Left ventricle myocardium inferior (tissue), 1 donor: ENCODE measurements around the gene RAP1GAP. TPM values are rescaled to one million over a fixed set of nuclear protein-coding genes. Genes with fewer than 3 reads are reported as not detected.

Source experiments
- DNase-seq: peaks from one replicate; pipeline ENCODE4 v3.0.0-alpha.2; 2020
- H3K27ac ChIP-seq: fragments of 200-600 bp; replicated peaks from 2 replicates; pipeline ENCODE4 v1.8.0; 2021
- H3K27me3 ChIP-seq: fragments of 200-600 bp; 2 replicates; pipeline ENCODE4 v1.8.0; 2021; ENCODE audit warnings: low read depth
- H3K36me3 ChIP-seq: fragments of 200-600 bp; 2 replicates; pipeline ENCODE4 v1.8.0; 2021
- H3K4me1 ChIP-seq: fragments of 200-600 bp; 2 replicates; pipeline ENCODE4 v1.8.0; 2021
- H3K4me3 ChIP-seq: fragments of 200-600 bp; 2 replicates; pipeline ENCODE4 v1.8.0; 2021; ENCODE audit warnings: mild to moderate bottlenecking, moderate library complexity
- H3K9me3 ChIP-seq: fragments of 200-600 bp; replicated peaks from 2 replicates; pipeline ENCODE4 v1.8.0; 2021
- intact Hi-C: fragments of 100-400 bp; cut with micrococcal nuclease; formaldehyde crosslinking; loops from one replicate; pipeline ENCODE4 v1.11.0; 2022
- total RNA-seq: library from RNA; stranded (reverse); fragmentation: NEBNext Ultra II Directional; extraction: Animal tissue kit (Norgen Biotek cat#: 25700); gene quantifications from one replicate; pipeline ENCODE4 v1.2.1, GENCODE V29; 2021
- TF ChIP-seq, protein P1 (sequence below): fragments of 200-600 bp; IDR thresholded peaks from 2 replicates; pipeline ENCODE4 v1.8.0; 2021; ENCODE audit warnings: antibody characterized with exemption, mild to moderate bottlenecking, borderline replicate concordance
- donor health status: DM: no; HTN: yes; CAD: no; lungs with severe emphysema.

The RAP1GAP gene
- total RNA-seq, 1 donor from 2014 or later, result 6.2 TPM

DNA sequence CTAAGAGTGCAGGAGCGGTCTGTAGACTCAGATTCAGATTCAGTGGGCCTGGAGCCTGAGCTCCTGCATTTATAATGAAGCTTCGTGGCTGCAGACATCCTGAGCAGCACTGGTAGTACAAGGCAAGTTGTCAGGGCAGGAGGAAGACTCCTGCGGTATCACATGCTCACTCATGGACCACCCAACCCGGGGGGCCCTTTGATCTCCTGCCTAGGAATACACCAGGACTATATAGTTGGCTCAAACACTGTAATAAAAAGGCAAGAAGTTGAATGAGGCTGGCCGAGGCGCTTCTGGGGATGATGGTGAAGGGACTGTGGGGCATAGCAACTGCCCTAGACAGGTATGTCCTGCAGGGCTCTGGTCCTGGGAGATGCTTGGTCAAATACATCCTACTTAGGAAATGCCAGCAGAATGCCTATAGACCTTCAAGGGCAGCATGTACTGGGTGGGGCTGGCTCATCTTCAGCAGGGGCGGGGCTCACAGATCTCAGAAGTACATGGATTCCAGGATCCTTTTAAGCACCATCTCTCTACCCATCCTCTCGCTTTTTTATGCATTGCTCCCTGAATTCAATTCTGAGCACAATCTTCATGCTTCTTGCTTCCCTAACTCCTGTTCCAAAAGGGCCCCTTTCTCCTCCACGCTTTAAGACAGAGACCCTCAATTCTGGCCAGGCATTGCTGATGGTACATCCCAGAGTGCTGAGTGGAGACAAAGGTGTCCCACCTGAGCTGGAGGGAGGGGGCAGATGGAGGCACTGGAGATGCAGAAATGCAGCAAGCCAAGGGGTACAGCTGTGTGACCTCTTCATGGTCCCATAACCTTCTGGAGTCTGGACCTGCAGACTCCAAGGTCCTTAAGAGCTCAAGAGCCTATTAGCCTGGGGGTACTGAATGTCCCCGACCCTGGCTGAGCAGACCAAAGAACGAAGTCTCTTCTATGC, 2.1 kb upstream of the RAP1GAP start:
- peaks cover 76% of the 10 kb centered on the region for H3K4me1 ChIP-seq
- H3K4me3 ChIP-seq, result no peak overlapping the region
- no peak for DNase-seq
- no peak overlapping the region for H3K27ac ChIP-seq
- intact Hi-C loops, result no loop called here
- H3K27me3 ChIP-seq, result peaks cover 38% of the 10 kb centered on the region
- TF ChIP-seq, protein P1, sequence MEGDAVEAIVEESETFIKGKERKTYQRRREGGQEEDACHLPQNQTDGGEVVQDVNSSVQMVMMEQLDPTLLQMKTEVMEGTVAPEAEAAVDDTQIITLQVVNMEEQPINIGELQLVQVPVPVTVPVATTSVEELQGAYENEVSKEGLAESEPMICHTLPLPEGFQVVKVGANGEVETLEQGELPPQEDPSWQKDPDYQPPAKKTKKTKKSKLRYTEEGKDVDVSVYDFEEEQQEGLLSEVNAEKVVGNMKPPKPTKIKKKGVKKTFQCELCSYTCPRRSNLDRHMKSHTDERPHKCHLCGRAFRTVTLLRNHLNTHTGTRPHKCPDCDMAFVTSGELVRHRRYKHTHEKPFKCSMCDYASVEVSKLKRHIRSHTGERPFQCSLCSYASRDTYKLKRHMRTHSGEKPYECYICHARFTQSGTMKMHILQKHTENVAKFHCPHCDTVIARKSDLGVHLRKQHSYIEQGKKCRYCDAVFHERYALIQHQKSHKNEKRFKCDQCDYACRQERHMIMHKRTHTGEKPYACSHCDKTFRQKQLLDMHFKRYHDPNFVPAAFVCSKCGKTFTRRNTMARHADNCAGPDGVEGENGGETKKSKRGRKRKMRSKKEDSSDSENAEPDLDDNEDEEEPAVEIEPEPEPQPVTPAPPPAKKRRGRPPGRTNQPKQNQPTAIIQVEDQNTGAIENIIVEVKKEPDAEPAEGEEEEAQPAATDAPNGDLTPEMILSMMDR, result no peak
- no peaks in the 10 kb centered on the region for H3K36me3 ChIP-seq
- H3K9me3 ChIP-seq, result no peaks in the 10 kb centered on the region

DNA sequence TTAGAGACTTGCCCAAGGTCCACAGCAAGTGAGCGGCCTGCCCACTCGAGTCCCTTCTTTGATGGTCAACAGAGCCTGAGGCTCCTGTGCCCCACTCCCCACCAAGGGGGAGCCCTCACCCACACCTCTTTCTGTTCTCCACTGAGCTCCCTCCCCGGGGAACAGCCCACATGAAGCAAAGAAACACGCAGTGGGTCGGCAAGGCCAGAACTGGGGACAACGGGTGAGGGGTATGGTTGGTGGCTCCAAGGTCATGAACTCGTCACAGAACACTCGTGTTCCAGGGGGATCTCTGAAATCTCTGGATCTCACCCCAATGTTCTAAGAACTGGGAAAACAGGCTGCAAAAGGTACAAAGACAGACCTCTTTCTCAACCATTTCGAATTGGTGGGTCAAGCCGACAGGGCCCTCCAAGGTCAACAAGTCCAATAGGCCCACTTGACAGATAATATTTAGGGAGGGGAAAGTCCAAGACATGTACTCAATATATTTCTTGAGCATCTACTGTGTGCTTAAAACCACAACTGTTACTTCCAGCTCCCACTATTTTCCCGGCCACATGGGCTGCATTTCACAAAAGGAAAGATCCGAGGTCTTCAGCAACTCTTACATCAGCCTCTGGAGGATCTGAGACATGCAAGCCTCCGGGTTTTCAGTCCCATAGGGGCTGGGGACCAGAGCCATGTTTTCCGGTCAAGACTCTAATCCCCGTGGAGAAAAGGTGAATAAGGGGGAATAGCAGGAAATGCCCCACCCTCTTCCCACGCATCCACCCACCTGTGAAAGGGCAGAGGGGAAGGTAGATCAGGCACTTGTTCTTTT, 1.1 kb upstream of the RAP1GAP start:
- no peak overlapping the region for H3K27ac ChIP-seq
- H3K27me3 ChIP-seq, result peaks cover 48% of the 10 kb centered on the region
- H3K9me3 ChIP-seq, result no peaks in the 10 kb centered on the region
- H3K36me3 ChIP-seq, result no peaks in the 10 kb centered on the region
- peak overlapping the region; percentile 64 for H3K4me3 ChIP-seq
- intact Hi-C loops, result no loop called here
- H3K4me1 ChIP-seq, result peaks cover 84% of the 10 kb centered on the region
- no peak for DNase-seq
- TF ChIP-seq, protein P1, result no peak

DNA sequence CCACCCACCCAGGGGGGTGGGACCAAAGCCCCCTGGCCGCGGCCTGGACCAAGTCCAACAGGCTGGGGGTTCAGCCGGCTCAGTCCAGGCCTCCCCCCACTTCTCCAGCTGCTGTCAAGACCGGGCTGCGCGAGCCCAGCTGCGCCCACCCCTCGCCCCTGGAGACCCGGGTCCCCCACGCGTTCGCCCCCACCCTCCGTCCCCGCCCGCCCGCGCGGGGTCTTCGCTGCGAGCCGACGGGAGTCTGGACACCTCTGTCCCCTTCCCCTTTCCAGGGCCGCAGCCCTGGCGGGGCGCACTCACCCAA, 253 bp downstream of the RAP1GAP start:
- intact Hi-C loops, result no loop called here
- H3K4me3 ChIP-seq, result peak overlapping the region; percentile 64
- no peak overlapping the region for H3K27ac ChIP-seq
- TF ChIP-seq, protein P1, result no peak
- H3K9me3 ChIP-seq, result no peaks in the 10 kb centered on the region
- no peaks in the 10 kb centered on the region for H3K36me3 ChIP-seq
- H3K4me1 ChIP-seq, result peaks cover 86% of the 10 kb centered on the region
- H3K27me3 ChIP-seq, result peaks cover 62% of the 10 kb centered on the region
- DNase-seq, result no peak

DNA sequence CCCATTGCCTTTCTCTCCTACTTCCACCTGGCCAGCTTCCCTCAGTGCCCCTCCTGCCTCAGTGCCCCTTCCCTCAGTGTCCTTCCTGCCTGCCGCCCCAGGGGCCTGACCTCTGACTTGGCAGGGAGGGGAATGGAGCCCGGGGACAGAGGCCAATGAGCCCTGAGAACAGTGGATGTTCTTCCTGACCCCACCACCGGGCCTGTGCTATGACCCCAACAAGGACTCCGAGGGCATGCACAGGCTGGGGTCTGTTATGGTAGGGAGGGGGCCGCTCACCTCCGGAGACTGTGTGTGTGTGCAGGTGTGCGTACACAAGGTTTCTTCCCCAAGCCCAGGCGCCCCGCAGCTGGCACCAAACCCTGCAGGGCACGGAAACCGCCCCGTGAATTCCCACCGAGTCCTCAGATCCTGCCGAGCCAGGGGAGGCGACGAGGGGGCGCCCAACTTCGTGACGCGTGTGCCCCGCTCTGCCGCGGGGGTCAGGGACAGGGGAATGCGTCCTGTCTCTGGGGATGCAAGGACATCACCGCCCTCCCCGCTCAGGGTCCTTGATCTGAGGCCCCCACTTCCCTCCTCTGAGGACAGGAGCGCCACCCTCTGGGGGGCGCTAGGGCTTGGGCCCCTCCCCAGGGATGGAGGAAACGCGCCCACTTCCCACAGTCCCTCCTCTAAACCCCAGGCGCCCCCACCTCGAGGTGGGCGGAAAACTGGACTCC, 766 bp downstream of the RAP1GAP start:
- Histone ChIP-seq H3K4me1 (peaks cover 86% of the 10 kb centered on the region), H3K27me3 (peaks cover 67% of the 10 kb centered on the region), H3K27ac (no peak overlapping the region), H3K4me3 (peak overlapping the region; percentile 64), H3K9me3 (no peaks in the 10 kb centered on the region), H3K36me3 (no peaks in the 10 kb centered on the region)
- no peak for DNase-seq
- TF ChIP-seq, protein P1, result no peak
- intact Hi-C loops, result no loop called here

DNA sequence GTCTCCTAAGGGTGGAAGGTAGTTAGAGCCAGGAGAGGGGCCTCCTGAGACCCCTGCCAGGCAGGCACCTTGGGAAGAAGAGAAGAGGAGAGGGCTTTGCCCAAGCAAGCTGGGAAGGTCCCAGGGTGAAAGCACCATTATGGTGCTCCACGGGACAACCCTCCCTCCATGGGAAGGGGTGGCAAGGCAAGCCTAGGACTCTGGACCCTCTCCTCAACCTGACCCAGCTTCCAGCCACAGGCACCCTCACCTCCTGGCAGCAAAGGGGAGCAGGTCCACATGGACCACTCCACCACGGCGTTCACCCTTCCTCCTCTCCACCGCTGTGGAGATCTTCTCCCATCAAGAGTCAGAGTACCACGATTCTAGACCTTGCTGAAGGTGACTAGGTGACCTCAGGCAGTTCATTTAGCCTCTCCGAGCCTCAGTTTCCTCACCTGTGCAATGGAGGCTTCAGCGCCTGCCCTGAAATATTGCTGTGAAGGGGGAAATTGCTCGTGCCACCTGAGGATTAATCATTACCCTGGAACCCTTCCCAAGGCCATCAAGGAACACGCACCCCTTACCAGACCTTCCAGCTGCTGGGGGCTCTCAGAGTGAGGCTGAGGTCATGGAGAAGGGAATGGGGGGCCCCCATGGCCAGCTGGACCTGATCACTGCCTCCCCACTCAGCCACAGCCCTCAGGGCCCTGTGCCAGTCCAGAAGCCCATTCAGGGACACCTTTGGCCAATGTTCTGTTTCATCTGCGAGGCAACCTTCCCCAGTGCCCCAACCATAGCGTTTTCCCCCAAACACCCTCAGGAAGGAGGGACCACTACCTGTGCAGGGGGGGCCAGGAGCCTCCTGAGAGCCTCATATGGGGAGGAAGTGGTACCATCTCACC, 1.6 kb downstream of the RAP1GAP start:
- Histone ChIP-seq H3K4me1 (peaks cover 83% of the 10 kb centered on the region), H3K27ac (peak overlapping the region; percentile 75)
- intact Hi-C loops, result no loop called here

More for the DNA sequence above, 1.6 kb downstream of the RAP1GAP start:
- no peaks in the 10 kb centered on the region for H3K36me3 ChIP-seq
- peaks cover 74% of the 10 kb centered on the region for H3K27me3 ChIP-seq
- TF ChIP-seq, protein P1, result no peak
- no peak overlapping the region for H3K4me3 ChIP-seq
- no peaks in the 10 kb centered on the region for H3K9me3 ChIP-seq
- DNase-seq, result no peak
